Measurements from ENCODE around the gene FPR3. TPM values are rescaled to one million over a fixed set of nuclear protein-coding genes. Genes with fewer than 3 reads are reported as not detected.

The FPR3 gene
- total RNA-seq, 2 experiments from 2014 or later: not detected

DNA sequence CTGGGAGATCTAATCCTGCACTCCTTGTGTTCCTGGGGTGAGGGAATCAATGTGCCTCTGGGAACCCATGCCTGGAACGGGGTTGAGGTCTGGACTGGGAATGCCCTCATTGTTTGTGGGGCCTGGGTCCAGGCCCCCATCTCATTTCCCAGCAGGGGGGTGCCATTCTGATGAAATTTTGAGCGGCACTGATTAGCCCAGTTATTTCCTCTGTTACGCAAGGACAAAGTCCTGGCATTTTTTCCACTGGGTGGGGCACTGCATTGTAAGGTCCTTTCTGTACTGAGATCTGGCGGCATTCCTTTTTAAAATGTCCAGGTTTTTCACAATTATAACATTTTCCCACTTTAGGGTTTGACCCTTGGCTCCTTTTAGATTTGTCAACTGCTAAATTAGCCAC, 14.8 kb downstream of the FPR3 start:
- DNase-seq (peak in 2 of 14 experiments; percentile 30 to 32), ATAC-seq (ENCODE audit: poor library complexity) (no peak)
- ChIA-PET POLR2A (no interaction called here), CTCF (no interaction called here)
- H3K36me3 Mint-ChIP-seq (ENCODE audit: low read depth): no peaks in the 10 kb centered on the region
- TF ChIP-seq, protein P1, sequence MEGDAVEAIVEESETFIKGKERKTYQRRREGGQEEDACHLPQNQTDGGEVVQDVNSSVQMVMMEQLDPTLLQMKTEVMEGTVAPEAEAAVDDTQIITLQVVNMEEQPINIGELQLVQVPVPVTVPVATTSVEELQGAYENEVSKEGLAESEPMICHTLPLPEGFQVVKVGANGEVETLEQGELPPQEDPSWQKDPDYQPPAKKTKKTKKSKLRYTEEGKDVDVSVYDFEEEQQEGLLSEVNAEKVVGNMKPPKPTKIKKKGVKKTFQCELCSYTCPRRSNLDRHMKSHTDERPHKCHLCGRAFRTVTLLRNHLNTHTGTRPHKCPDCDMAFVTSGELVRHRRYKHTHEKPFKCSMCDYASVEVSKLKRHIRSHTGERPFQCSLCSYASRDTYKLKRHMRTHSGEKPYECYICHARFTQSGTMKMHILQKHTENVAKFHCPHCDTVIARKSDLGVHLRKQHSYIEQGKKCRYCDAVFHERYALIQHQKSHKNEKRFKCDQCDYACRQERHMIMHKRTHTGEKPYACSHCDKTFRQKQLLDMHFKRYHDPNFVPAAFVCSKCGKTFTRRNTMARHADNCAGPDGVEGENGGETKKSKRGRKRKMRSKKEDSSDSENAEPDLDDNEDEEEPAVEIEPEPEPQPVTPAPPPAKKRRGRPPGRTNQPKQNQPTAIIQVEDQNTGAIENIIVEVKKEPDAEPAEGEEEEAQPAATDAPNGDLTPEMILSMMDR (IDR thresholded peaks at IDR 0.05): no peak
- Histone ChIP-seq H3K4me3 (ENCODE audit: low read length) (no peak overlapping the region), H3K27ac (ENCODE audit: low read depth in 1 of 2, low read length in 2 of 2) (no peak overlapping the region), H3K36me3 (ENCODE audit: insufficient read depth, low read length) (no peaks in the 10 kb centered on the region), H3K9me3 (ENCODE audit: control insufficient read depth in 1 of 2, insufficient read depth in 1 of 2, low read length in 2 of 2) (peaks cover 10 to 26% of the 10 kb centered on the region in 2 experiments), H3K27me3 (ENCODE audit: control insufficient read depth in 1 of 2, insufficient read depth in 2 of 2, low read length in 2 of 2) (no peaks in the 10 kb centered on the region), H3K4me1 (ENCODE audit: insufficient read depth, low read length) (no peaks in the 10 kb centered on the region)
- H3K27ac Mint-ChIP-seq: no peak overlapping the region
- H3K9me3 Mint-ChIP-seq: peaks cover 3% of the 10 kb centered on the region
- intact Hi-C loops (cut with DNase I, micrococcal nuclease): no loop called here
- H3K4me3 Mint-ChIP-seq: no peak overlapping the region
- H3K4me1 Mint-ChIP-seq (ENCODE audit: low read depth): no peaks in the 10 kb centered on the region
- no peaks in the 10 kb centered on the region for H3K27me3 Mint-ChIP-seq

GRCh38 chr19:51810223-51810622, 15.3 kb downstream of the FPR3 start:
- H3K9me3 ChIP-seq (ENCODE audit: control insufficient read depth in 1 of 2, insufficient read depth in 1 of 2, low read length in 2 of 2): peaks cover 10 to 29% of the 10 kb centered on the region in 2 experiments
- intact Hi-C loops (cut with DNase I, micrococcal nuclease): no loop called here
- POLR2A ChIA-PET: no interaction called here
- no peak for ATAC-seq (ENCODE audit: poor library complexity)
- Mint-ChIP-seq H3K4me3 (no peak overlapping the region), H3K27me3 (no peaks in the 10 kb centered on the region), H3K4me1 (ENCODE audit: low read depth) (no peaks in the 10 kb centered on the region), H3K27ac (no peak overlapping the region), H3K9me3 (peaks cover 3% of the 10 kb centered on the region), H3K36me3 (ENCODE audit: low read depth) (no peaks in the 10 kb centered on the region)
- no peaks in the 10 kb centered on the region for H3K27me3 ChIP-seq (ENCODE audit: control insufficient read depth in 1 of 2, insufficient read depth in 2 of 2, low read length in 2 of 2)
- TF ChIP-seq, protein P1 (IDR thresholded peaks at IDR 0.05): no peak
- DNase-seq: no peak
- no peaks in the 10 kb centered on the region for H3K4me1 ChIP-seq (ENCODE audit: insufficient read depth, low read length)
- no peak overlapping the region for H3K27ac ChIP-seq (ENCODE audit: low read depth in 1 of 2, low read length in 2 of 2)
- no peaks in the 10 kb centered on the region for H3K36me3 ChIP-seq (ENCODE audit: insufficient read depth, low read length)
- CTCF ChIA-PET: no interaction called here
- no peak overlapping the region for H3K4me3 ChIP-seq (ENCODE audit: low read length)

- CTCF ChIA-PET: no interaction called here
- Histone ChIP-seq H3K27me3 (ENCODE audit: control insufficient read depth in 1 of 2, insufficient read depth in 2 of 2, low read length in 2 of 2) (no peaks in the 10 kb centered on the region), H3K27ac (ENCODE audit: low read depth in 1 of 2, low read length in 2 of 2) (no peak overlapping the region), H3K36me3 (ENCODE audit: insufficient read depth, low read length) (no peaks in the 10 kb centered on the region), H3K4me1 (ENCODE audit: insufficient read depth, low read length) (no peaks in the 10 kb centered on the region), H3K9me3 (ENCODE audit: control insufficient read depth in 1 of 2, insufficient read depth in 1 of 2, low read length in 2 of 2) (peaks cover 10 to 36% of the 10 kb centered on the region in 2 experiments), H3K4me3 (ENCODE audit: low read length) (no peak overlapping the region)
- Mint-ChIP-seq H3K9me3 (peaks cover 3% of the 10 kb centered on the region), H3K4me1 (ENCODE audit: low read depth) (no peaks in the 10 kb centered on the region), H3K27me3 (no peaks in the 10 kb centered on the region), H3K27ac (no peak overlapping the region), H3K4me3 (no peak overlapping the region), H3K36me3 (ENCODE audit: low read depth) (no peaks in the 10 kb centered on the region)
- TF ChIP-seq, protein P1 (IDR thresholded peaks at IDR 0.05): no peak
- peak in 2 of 14 experiments; percentile 67 to 77 for DNase-seq
- no peak for ATAC-seq (ENCODE audit: poor library complexity)
- intact Hi-C loops (cut with DNase I, micrococcal nuclease): no loop called here
- POLR2A ChIA-PET: no interaction called here
Measured at GRCh38 chr19:51811344-51811743, 16.4 kb downstream of the FPR3 start.

All from CD4-positive, alpha-beta T cell (primary cell).